Measurements from ENCODE around the gene TRMT10A.
"Not testable (repeated sequence)": the region's sequence is repeated elsewhere in the genome, so short reads cannot be mapped to it uniquely, and the experiment has no call there.

The TRMT10A gene

GRCh38 chr4:99564921-99565320 is 1.1 kb upstream of the TRMT10A start:
- no peak overlapping the region for H3K4me3 ChIP-seq (ENCODE audit: low read depth, low read length)

GRCh38 chr4:99552872-99553271 is 11.0 kb downstream of the TRMT10A start:
- H3K4me3 ChIP-seq (ENCODE audit: low read depth, low read length): no peak overlapping the region

GRCh38 chr4:99540277-99540939 is 23.4 kb downstream of the TRMT10A start:
- H3K4me3 ChIP-seq (ENCODE audit: low read depth, low read length): no peak overlapping the region

- no peak overlapping the region for H3K4me3 ChIP-seq (ENCODE audit: low read depth, low read length)
These were observed 26.2 kb downstream of the TRMT10A start for GRCh38 chr4:99537674-99538073.

- H3K4me3 ChIP-seq (ENCODE audit: low read depth, low read length): no peak overlapping the region
These were observed 27.0 kb downstream of the TRMT10A start for GRCh38 chr4:99536848-99537247.

- no peak overlapping the region for H3K4me3 ChIP-seq (ENCODE audit: low read depth, low read length)
These were observed 27.6 kb downstream of the TRMT10A start for GRCh38 chr4:99536271-99536670.

- not testable (repeated sequence) for H3K4me3 ChIP-seq (ENCODE audit: low read depth, low read length)
These were observed 29.1 kb downstream of the TRMT10A start for GRCh38 chr4:99534699-99535098.

- no peak overlapping the region for H3K4me3 ChIP-seq (ENCODE audit: low read depth, low read length)
These were observed 33.9 kb downstream of the TRMT10A start for GRCh38 chr4:99529956-99530355.

GRCh38 chr4:99529228-99529627 is 34.6 kb downstream of the TRMT10A start:
- H3K4me3 ChIP-seq (ENCODE audit: low read depth, low read length): no peak overlapping the region

- no peak overlapping the region for H3K4me3 ChIP-seq (ENCODE audit: low read depth, low read length)
These were observed 45.1 kb downstream of the TRMT10A start for GRCh38 chr4:99518601-99519295.

GRCh38 chr4:99510721-99511120 is 53.1 kb downstream of the TRMT10A start, which contains the start of gene C4orf17:
C4orf17 (plus strand) TSS chr4:99511021; CDS start chr4:99513082, 2,061 bp downstream.
- no peak within 1 kb of the TSS for H3K4me3 ChIP-seq (ENCODE audit: low read depth, low read length)

GRCh38 chr4:99507762-99508161 is 56.1 kb downstream of the TRMT10A start:
- H3K4me3 ChIP-seq (ENCODE audit: low read depth, low read length): no peak overlapping the region

- H3K4me3 ChIP-seq (ENCODE audit: low read depth, low read length): no peak overlapping the region
These were observed 56.5 kb downstream of the TRMT10A start for GRCh38 chr4:99507349-99507748.

GRCh38 chr4:99506781-99507180 is 57.1 kb downstream of the TRMT10A start:
- H3K4me3 ChIP-seq (ENCODE audit: low read depth, low read length): no peak overlapping the region

- H3K4me3 ChIP-seq (ENCODE audit: low read depth, low read length): no peak overlapping the region
These were observed 58.9 kb downstream of the TRMT10A start for GRCh38 chr4:99504804-99505502.
